HFF-Myc (cell line): Measurements from ENCODE around the gene KLF17.
A peak's percentile ranks its signal among the peaks of the same experiment; 100 is the strongest.

Experiments used
- DNase-seq: peaks from one replicate; pipeline ENCODE4 v3.0.0-alpha.2; 2011; ENCODE audit warnings: low read depth; ENCODE audit errors: extremely low read depth
- H3K4me3 ChIP-seq: replicated peaks from 2 replicates; pipeline ENCODE4 v1.5.1; 2011; ENCODE audit warnings: low read depth, mild to moderate bottlenecking, control low read depth, low read length
- CTCF ChIP-seq: IDR thresholded peaks from 2 replicates; pipeline ENCODE4 v1.5.1; 2012; ENCODE audit warnings: mild to moderate bottlenecking, low read depth, low read length, control low read depth; ENCODE audit errors: missing control alignments

Gene KLF17

GRCh38 chr1:44118682-44119081 is at the start of gene KLF17:
Gene KLF17, plus strand, starts transcription at chr1:44118821. Its CDS starts 87 bp downstream, at chr1:44118908.
- no peak for TF ChIP-seq CTCF
- no peak for DNase-seq
- no peak within 1 kb of the TSS for H3K4me3 ChIP-seq

GRCh38 chr1:44071461-44071860 is 47.2 kb upstream of the KLF17 start:
- no peak for DNase-seq
- H3K4me3 ChIP-seq = no peak overlapping the region
- TF ChIP-seq CTCF = no peak

- no peak overlapping the region for H3K4me3 ChIP-seq
- DNase-seq = peak; percentile 79
- TF ChIP-seq CTCF = no peak
Measured at GRCh38 chr1:44072204-44072603, 46.4 kb upstream of the KLF17 start.

GRCh38 chr1:44072821-44073220 is 45.8 kb upstream of the KLF17 start:
- H3K4me3 ChIP-seq = no peak overlapping the region
- no peak for TF ChIP-seq CTCF
- no peak for DNase-seq

- no peak for TF ChIP-seq CTCF
- DNase-seq = no peak
Measured at GRCh38 chr1:44073528-44073927, 45.1 kb upstream of the KLF17 start.

GRCh38 chr1:44074415-44074814 is 44.2 kb upstream of the KLF17 start:
- no peak for TF ChIP-seq CTCF
- no peak overlapping the region for H3K4me3 ChIP-seq
- DNase-seq = no peak

More at GRCh38 chr1:44073528-44073927, 45.1 kb upstream of the KLF17 start:
- H3K4me3 ChIP-seq = no peak overlapping the region

- no peak for TF ChIP-seq CTCF
- H3K4me3 ChIP-seq = no peak overlapping the region
- no peak for DNase-seq
Measured at GRCh38 chr1:44076066-44076465, 42.6 kb upstream of the KLF17 start.
